Measurements from ENCODE around the gene RFTN2.
"Not testable (repeated sequence)": the region's sequence is repeated elsewhere in the genome, so short reads cannot be mapped to it uniquely, and the experiment has no call there.

The RFTN2 gene

GRCh38 chr2:197558393-197558792 lies 117.0 kb downstream of the RFTN2 start:
- no peak for TF ChIP-seq CTCF (IDR thresholded peaks at IDR 0.05; ENCODE audit: low read depth, low read length, missing control alignments)
- DNase-seq (ENCODE audit: extremely low read depth, low read depth), result no peak
- no peak overlapping the region for H3K4me3 ChIP-seq (replicated peaks; ENCODE audit: low read depth, low read length)

GRCh38 chr2:197556456-197556855 lies 118.9 kb downstream of the RFTN2 start:
- no peak for TF ChIP-seq CTCF (IDR thresholded peaks at IDR 0.05; ENCODE audit: low read depth, low read length, missing control alignments)
- no peak for DNase-seq (ENCODE audit: extremely low read depth, low read depth)
- H3K4me3 ChIP-seq (replicated peaks; ENCODE audit: low read depth, low read length), result no peak overlapping the region

GRCh38 chr2:197555467-197555866 lies 119.9 kb downstream of the RFTN2 start:
- DNase-seq (ENCODE audit: extremely low read depth, low read depth), result no peak
- TF ChIP-seq CTCF (IDR thresholded peaks at IDR 0.05; ENCODE audit: low read depth, low read length, missing control alignments), result no peak

GRCh38 chr2:197551260-197551659 lies 124.1 kb downstream of the RFTN2 start:
- not testable (repeated sequence) for H3K4me3 ChIP-seq (replicated peaks; ENCODE audit: low read depth, low read length); DNase-seq (ENCODE audit: extremely low read depth, low read depth)

More at GRCh38 chr2:197555467-197555866, 119.9 kb downstream of the RFTN2 start:
- no peak overlapping the region for H3K4me3 ChIP-seq (replicated peaks; ENCODE audit: low read depth, low read length)

DNA sequence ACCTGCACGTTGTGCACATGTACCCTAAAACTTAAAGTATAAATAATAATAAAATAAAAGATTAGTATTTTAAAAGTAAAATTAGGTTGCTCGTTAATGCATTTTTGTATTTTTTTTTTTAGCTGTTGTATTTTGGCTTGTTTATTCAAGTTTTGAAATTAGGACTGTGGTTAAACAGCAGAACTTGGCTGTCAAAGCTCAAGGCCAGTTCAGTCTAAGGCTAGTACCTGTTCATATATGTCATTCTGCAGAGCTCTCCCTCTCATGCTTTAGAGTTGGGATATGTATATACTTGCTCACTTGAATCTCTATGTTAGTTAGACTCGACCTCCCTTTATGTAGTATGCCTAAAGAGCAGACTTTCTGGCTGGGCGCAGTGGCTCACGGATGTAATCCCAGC lies 126.8 kb downstream of the RFTN2 start:
- H3K4me3 ChIP-seq (replicated peaks; ENCODE audit: low read depth, low read length), result no peak overlapping the region
- no peak for DNase-seq (ENCODE audit: extremely low read depth, low read depth)
- TF ChIP-seq CTCF (IDR thresholded peaks at IDR 0.05; ENCODE audit: low read depth, low read length, missing control alignments), result no peak

DNA sequence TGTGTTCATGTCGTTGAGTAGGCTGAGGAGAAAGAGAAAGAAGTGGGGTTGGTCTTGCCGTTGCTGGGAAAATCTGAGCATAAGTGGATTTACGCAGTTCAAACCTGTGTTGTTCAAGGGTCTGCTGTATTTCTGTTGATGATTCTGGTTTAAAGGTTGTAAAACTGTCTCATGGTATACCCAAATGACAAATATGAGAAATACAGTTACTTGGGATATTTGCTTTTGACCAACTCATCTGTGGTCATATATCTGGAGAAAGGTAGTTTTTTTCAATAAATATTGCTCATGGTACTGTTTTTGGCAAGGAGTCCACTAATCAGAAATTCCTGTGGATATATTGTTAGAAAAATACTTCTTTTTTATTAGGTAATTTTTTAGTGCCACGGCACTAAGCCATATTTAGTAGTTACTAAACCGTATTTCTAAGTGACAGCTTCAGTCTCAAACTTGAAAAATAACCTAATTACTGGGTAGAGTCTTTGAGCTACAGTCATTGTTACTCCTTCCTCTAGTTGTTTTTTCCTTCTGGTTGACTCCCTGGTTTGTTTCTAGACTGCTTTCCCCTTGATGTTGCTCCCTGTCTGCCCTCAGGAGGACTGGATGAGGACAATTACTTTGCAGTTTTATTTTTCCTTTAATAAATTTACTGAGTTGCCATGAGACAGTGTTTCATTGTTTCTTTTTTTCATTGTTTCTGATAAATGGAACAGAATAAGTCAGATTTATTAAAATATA lies 128.1 kb downstream of the RFTN2 start:
- no peak overlapping the region for H3K4me3 ChIP-seq (replicated peaks; ENCODE audit: low read depth, low read length)
- no peak for DNase-seq (ENCODE audit: extremely low read depth, low read depth)
- no peak for TF ChIP-seq CTCF (IDR thresholded peaks at IDR 0.05; ENCODE audit: low read depth, low read length, missing control alignments)

- TF ChIP-seq CTCF (IDR thresholded peaks at IDR 0.05; ENCODE audit: low read depth, low read length, missing control alignments), result no peak
- no peak for DNase-seq (ENCODE audit: extremely low read depth, low read depth)
- H3K4me3 ChIP-seq (replicated peaks; ENCODE audit: low read depth, low read length), result no peak overlapping the region
These were observed 132.2 kb downstream of the RFTN2 start for GRCh38 chr2:197543206-197543605.

Data from HFF-Myc (cell line).